GM18907 (cell line): Measurements from ENCODE around the gene LRFN2.

Source experiments
- ATAC-seq: cut with Tn5 transposase; IDR thresholded peaks from one replicate; pipeline ENCODE4 v1.9.1; 2021; ENCODE audit warnings: mild to moderate bottlenecking, moderate library complexity; ENCODE audit not compliant: unreplicated experiment

Gene LRFN2

DNA sequence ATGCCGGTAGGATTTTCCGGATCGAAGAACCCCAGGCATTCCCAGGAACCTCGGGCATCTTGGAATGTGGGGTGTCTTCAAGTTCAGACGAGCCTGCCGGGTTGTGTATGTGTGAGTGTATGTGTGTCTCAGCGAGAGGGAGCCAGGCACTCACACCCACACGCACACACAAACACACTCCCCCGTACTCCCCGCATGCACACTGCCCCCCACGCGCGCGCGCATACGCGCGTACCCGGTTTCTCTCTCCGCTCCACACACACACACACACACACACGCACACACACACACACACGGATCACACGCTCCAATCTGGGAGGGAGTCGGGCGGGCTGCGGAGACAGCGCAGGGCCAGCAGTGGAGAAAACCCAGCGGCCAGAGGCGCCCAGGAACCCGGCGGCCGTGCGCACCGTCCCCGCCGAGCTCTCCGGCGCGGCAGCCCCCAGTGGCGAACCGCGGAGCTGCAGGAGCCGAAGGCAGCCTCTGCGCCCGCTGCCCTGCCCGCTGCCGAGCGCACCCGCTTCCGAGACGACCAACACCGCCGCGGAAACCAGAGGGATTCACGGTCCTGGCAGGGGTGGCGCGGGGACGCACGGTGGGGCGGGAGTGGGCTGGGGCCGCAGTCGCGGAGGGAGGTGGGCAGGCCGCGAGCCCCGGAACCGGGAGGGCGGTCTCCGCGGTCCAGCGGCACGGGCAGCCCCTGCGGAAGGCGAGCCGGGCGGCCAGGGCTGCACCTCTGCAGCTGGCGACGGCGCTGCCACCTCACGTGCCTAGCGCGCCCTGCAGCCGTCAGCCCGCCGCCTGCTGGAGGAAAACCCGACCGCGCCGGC, at the start of gene LRFN2:
Gene LRFN2, minus strand, starts transcription at position 125 of the 830 bp plus-strand sequence.
- peak; percentile 71 for ATAC-seq

DNA sequence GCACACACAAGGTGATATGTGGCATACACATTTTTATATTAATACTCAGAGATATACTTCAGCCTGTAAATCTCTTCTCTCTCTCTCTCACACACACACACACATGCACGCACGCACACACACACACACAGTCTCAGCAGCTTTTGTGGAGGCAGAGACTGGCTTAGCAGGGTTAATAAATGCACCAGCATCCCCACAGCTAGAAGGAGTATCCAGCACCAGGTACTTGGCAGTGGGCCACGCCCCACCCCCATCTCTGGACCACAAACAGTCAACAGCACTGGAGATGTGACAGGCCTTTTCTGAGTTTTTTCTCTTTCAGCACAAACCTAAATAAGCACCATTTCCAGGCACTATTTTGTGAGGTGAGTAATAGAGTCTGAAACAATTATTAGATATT, 47.3 kb upstream of the LRFN2 start:
- no peak for ATAC-seq

DNA sequence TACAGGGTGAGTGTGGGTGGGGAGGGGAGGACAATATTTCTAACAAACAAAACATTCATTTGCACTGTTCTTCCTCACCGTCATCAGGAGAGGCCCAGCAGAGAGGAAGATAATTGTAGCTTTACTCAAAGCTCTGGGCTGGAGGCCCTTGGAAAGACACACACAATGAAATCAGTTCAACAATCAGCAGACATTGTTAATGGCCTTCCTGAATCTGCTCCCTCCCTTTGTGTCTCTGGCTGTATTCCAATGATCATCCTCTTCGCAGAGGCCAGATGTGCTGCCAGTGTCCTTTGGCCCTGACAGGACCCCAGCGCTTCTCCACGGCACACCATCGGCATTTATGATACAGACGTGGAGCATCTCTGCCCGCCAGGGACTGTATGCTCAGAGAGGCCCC, 44.6 kb upstream of the LRFN2 start:
- ATAC-seq: no peak

DNA sequence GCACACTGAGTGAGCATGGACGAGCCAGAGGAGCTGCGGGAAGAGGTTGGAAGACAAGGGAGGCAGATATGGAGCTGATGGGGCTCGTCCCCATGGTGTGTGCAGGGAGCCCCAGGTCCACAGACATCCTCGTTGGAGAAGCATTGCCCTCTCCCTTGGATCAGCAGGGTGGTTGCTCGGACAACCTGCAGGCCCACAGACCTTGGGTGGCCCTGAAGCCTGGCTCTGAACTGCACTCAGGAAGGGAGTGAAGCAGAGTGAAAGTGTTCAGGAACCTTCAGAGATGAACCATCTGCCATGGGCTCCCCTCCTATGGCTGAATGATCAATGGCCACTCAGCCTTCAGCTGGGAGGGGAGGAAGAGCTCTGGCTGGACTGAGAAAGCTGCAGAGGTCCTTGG, 43.3 kb upstream of the LRFN2 start:
- ATAC-seq: no peak

DNA sequence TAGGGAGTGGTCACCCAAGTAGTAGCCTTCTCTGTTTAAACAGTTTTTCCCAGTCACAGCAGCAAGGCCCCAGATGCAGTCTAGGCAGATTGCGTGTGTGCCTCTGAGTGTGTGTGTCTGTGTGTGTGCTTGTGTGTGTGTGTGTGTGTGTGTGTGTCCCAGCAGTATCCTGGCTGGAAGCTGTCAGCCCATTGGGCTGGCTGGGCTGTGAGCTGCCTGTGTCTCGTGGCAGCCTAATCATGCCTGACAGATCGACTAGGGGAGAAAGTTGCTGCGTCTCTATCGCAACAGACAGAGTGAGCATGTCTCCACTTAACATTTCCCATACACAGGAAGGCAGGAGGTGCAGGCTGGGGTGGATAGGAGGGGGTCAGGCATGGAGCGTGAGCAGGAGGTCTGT, 42.9 kb upstream of the LRFN2 start:
- ATAC-seq: no peak

DNA sequence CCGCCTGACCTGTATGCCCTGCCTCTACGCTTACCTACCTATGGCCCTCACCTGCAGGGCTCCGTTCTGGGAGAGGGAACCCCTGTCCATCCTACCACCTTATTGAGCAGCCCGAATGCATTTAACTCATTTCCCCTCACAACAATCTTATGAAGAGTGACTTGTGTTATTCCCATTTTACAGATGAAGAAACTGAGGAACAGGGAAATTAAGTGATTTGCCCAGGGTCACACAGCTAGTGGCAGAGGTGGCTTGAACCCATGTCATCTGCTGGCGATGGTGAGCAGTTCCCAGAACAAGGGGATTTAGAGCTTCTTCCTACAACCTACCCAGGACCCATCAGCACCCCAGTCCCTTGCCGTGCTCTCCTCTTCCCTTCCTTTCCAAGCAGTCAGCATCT, 42.3 kb upstream of the LRFN2 start:
- no peak for ATAC-seq

DNA sequence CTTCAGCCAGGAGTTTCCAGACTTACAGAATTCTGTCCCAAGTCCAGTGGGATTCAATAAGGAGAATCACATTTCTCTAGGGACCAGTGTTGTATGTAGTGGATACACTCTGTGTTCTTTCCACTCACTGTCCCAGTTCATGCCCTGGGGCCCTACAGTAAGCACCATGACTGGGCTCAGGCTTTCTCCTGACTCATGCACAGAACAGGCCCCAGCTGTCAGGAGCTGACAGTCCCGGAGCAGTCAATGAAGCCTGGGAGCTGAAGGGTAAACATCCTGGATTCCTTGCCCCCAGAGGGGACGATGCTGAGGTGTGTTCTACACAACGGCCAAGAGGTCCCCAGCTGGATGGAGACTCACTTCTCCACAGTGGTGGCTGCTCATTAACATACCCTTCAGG, 40.2 kb upstream of the LRFN2 start:
- ATAC-seq: no peak

DNA sequence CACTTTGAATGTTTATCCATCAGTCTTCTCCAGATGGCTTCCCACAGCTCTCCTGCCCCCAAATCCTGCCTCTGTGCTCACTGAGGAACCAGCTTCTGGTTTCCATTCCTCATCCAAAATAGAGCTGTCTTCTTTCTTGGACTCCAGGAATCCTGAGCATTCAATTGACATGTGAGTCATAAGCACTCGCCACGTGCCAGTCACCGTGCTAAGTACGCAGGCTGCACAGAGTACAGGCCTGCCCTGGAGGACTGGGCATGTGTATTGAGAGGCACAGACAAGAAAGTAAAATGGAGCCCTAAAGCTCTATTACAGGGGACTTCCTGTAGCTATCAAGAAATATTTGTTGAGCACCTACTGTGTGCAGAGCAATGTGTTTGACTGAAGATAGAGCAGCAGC, 39.7 kb upstream of the LRFN2 start:
- no peak for ATAC-seq

DNA sequence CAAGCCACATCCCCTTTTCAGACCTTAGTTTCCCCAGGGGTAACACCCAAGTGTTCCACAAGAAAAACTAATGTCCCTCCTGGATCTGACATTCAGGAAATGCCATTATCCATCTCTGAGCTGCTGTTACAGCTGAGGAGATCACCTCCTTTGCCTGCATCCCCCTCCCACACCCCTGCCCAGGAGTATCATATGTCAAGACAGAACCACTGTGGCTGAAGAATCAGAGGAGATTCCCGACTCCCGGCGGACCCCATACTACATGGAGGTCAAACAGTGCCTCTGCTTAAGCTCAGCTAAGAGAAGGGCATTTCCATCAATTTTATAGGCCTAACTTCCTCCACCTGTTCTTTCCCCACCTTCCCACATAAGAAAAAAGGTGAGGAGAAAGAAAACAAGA, 36.8 kb upstream of the LRFN2 start:
- no peak for ATAC-seq

DNA sequence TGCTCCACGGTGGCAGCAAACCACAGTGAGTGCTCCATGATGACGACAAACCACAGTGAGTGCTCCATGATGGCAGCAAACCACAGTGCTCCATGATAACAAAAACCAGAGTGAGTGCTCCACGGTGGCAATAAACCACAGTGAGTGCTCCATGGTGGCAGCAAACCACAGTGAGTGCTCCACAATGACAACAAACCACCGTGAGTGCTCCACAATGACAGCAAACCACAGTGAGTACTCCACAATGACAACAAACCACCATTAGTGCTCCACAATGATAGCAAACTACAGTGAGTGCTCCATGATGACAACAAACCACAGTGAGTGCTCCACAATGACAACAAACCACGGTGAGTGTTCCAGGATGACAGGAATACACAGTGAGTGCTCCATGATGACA, 36.0 kb upstream of the LRFN2 start:
- ATAC-seq: no peak

DNA sequence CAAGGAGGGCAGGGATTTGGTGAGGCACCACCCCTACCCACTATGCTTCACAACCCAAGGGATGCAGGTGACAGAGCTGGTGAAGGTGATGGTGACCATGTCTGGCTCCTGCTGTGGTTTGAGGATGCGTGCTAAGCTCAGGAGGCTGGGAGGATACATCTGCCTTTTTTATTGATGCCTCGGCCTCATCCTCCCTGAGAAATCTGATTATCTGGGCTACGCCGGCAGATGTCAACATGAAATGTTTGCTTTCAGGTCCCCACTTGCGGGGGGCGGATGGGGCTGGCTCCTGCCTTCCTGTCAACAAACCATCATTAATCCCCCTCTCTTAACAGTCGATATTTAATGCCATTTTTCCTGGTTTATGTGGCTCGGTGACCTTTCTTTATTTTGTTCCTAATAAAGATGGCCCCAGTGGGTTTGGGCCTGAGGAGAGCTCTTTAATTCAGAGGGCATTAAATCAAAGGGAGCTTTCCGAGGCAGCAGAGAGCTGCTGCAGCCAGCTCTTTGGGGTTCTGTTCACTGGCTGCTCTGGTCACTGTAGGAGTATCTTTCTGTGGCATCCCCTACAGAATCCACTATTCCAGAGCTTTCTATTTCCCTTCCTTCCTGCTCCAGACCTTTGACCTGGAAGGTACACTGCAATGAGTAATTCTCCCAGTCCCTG, 33.5 kb upstream of the LRFN2 start:
- no peak for ATAC-seq

DNA sequence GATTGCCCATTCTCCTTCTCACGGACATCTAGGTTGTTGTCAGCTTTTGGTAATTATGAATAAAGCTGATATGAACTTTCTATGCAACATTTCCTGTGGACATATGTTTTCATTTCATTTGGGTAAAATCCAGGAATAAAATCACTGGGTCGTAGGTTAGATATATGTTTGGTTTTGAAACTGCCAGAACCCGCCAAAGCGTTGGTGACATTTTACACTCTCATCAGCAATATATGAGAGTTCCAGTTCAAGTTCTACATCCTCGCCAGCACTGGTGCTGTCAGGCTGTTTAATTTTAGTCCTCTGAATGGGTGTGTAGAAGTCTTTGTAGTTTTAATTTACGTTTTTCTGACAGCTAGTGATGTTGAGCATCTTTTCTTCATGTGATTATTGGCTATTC, 27.5 kb upstream of the LRFN2 start:
- ATAC-seq: no peak

DNA sequence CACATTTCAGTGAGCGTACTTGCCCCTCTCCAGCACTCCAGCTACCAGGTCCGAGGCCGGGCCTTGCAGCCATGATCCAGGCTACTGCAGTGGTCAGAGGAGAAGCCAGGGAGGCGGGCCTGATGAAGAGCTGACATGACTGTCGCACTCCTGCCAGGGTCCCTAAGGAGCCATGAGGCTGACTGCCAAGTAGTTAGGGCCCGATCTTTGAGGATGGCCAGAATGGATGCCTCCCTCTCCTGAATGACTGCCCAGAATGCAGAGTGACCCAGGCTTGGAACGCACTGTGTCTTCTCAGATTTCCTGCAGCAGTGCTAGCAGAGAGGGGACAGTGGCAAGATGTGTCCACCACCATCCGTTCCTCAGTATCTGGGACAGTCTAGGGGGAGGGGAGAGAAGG, 24.7 kb upstream of the LRFN2 start:
- ATAC-seq: no peak

DNA sequence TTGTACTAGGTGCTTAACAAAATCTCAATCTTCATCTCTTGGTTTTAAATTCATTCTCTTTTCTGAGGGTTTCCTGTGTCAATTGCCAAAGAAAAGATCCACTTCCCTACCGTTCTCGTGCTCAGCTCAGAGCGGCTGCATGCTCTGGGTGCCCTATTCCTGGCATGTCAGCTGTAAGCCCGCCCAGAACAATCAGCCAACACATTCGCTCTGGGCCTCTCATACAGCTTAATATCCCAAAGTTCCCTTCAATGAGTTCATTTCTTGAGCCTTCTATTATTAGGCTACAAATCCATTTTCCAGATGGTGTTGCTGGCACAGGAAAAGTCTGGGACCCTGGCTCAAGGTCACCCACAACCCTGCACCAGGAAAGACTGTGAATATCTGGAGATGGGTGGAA, 24.3 kb upstream of the LRFN2 start:
- no peak for ATAC-seq

DNA sequence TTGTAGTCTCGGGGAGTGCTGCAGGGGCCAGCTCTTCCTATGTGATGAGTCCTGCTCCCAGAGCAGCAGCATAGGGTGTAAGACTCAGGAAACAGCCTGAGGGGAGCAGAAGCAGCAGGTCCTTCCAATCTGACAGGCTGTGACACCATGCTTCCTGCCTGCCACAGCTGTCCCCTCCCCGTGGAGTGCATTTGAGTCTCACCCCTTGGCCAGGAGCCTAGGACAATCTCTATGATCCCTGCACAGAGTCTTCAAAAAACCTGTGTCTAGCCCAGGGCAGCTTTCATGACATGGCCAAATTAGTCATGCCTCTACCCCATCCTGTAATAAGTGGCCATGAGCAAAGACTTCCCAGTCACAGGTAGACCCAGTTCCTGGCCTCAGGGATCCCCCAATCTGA, 23.1 kb upstream of the LRFN2 start:
- ATAC-seq: no peak

DNA sequence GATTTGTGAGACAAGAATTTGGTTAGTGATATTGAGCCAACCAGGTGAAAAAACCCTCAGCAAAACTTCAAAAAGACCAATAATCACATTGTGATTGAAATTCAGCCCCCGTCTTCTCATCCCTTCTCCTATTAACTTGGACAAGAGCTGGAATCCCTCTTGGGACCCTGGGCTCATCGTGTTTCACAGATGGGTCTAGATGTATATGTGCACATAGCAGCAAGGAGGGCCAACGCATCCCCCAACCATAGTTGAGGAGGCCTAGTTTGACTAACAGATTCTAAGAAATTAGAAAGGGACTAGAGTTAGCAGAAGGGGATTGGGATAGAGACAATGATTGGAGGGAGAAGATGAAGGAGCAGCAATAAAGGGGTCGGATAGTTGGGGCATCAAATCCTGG, 19.8 kb upstream of the LRFN2 start:
- ATAC-seq: no peak

DNA sequence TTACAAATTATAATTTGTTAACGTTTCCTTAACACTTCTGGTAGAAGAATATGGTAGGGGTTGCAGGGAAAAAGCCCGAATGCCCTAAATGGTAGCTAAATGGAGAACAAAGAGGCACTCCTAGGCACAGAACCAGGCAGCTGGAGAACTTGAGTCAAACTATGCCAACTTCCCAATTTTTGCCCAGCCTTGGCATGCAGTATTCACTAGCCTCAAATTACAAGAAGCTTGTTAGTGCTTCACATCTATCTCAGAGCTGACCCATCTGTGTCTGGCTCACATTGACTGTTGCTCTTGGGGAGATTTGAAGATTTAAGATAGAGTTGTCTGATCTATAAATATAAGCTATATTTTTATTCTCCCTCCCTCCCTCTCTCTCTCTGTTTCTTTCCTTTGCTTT, 19.4 kb upstream of the LRFN2 start:
- ATAC-seq: no peak

DNA sequence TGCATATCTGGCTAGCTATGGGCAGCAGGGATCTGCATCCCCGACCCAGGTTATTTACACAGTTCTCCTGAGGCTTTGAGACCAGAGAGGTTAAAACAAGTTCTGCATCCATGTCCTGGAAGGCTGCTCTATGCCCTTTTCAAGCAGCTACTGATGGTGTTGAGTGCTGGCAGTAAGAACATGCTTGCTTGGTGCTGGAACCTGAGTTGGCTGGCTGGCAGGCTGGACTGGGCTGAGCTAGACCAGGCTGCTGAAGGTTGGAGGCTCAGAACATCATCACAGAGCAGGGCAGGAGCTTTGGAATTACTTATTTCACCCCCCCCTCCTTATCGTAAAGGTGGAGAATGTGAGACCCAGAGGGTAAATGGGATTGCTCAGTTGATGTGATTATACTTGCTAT, 16.9 kb upstream of the LRFN2 start:
- no peak for ATAC-seq

DNA sequence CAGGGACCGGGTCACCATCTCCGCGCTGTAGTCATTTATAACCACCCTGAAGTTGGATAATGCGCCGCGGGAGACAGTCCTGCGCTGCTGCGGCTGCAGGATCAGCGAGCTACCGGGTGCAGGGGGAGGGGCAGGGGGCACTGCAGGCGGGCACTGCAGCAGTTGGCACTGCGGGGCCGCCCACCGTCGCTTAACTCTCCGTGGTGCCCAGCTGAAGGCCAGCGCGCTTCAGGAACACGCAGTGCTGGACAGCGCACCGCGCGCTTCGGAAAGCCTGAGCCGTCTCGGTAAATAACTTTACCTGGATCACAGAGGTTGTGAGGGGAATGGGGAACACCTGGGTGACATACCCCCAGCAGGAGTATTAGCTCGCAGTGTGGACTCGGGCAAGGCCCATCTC, 12.4 kb upstream of the LRFN2 start:
- no peak for ATAC-seq

DNA sequence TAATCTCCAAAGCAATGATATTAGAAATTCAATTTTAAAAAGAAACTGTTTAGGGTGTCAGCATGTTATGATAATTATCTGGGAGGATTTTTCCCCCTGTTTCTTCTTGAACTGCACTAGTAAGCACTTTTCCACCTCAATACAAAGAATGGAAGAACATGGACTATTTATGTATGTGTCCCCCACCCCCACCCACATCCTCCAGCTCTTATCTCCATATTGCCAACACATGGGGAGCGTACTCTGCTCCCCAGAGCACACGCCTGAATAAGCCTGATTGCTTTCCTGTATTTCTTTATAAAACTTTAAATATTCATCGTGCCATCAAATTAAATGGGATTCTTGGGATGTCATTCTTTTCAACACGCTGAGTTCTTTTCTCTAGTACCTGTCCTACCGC, 11.4 kb upstream of the LRFN2 start:
- no peak for ATAC-seq

DNA sequence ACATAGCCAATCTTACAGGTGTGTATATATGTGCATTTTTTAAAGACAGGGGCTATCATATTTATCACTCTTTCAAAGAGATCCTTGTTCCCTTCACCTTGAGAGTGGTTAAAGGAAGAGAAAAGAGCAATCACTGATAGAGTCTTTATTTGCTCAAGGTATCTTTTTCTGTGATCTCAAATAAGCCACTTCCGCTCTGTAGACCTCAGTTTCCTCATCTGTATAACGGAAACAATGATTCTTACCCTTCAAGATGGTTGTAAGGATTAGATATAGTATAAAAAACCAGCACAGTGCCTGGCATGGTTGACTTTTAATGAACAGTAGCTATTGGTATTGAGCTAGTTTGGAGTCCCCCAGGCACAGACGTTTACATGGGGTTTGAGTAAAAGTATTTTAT, 10.1 kb upstream of the LRFN2 start:
- no peak for ATAC-seq

DNA sequence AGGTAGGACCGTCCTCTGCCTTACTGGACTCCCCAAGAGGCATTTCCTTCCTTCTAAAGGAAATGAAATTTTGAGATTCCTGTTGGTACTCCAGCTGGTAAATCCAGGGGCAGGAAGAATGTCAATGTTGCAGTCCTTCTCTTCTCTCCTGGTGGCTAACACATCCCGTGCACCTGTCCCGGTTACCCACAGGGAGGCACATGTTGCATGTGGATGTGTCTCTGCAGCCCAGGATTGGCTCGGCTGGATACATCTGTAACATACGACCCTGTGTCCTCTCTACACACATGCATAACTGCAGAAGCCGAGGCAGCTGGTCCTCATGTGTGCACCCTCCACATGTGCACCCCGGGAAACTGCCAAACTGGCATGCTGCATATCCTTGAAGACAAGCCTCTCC, 1.3 kb upstream of the LRFN2 start:
- no peak for ATAC-seq

DNA sequence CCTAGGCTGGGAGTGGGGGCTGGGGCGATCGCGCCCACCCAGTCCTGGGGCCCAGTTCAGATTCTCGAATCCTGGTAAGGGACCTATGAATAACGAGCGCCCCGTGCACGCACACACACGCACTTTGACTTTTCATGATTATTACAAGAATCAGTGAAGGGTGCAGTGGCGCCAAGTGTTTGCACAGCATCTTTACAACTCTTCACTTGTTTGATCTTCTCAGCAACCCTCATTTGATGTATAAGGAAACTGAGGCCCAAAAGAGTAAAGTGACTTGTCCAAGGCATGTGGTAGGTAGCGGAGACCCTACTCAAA, 863 bp upstream of the LRFN2 start:
- no peak for ATAC-seq
